H1 (cell line): ENCODE measurements around the gene GULP1. TPM values are rescaled to one million over a fixed set of nuclear protein-coding genes. Genes with fewer than 3 reads are reported as not detected.

Experiments used
- CTCF ChIA-PET: fragments of 300-600 bp; sonication (Branson Sonifier 250); formaldehyde crosslinking; loops from one replicate; lab custom pipeline; 2021; ENCODE audit not compliant: partially characterized antibody; lab: Charles Lee
- POLR2A ChIA-PET: fragments of 300-600 bp; sonication (Branson Sonifier 250); formaldehyde crosslinking; loops from one replicate; lab custom pipeline; 2021; ENCODE audit warnings: inconsistent platforms; ENCODE audit not compliant: partially characterized antibody; lab: Charles Lee
- DNase-seq, 2 experiments: peaks; one replicate each; pipeline versions ENCODE4 v3.0.0 to v3.0.0-alpha.2; 2010 to 2022; ENCODE audit warnings: low spot score in 2 of 2, low read depth in 1 of 2, mixed read lengths in 1 of 2
- FAIRE-seq: peaks from 2 replicates; lab custom pipeline; 2011; peaks lifted over from hg19 to GRCh38; lab: Jason Lieb, UNC
- H2AFZ ChIP-seq: 2 replicates; pipeline ENCODE4 v1.8.1; 2012; ENCODE audit warnings: low read length, inconsistent platforms
- H2AK5ac ChIP-seq: 2 replicates; pipeline ENCODE4 v1.6.1; 2013; ENCODE audit warnings: low read depth, low read length
- H2BK120ac ChIP-seq: replicated peaks from 2 replicates; pipeline ENCODE3; 2013; ENCODE audit warnings: low read depth, low read length, inconsistent platforms
- H2BK12ac ChIP-seq: 2 replicates; pipeline ENCODE4 v1.6.1; 2013; ENCODE audit warnings: low read depth, low read length
- H2BK15ac ChIP-seq: 2 replicates; pipeline ENCODE4 v1.6.1; 2013; ENCODE audit warnings: low read length
- H2BK20ac ChIP-seq: 2 replicates; pipeline ENCODE4 v1.6.1; 2013; ENCODE audit warnings: low read length
- H2BK5ac ChIP-seq: 2 replicates; pipeline ENCODE4 v1.6.1; 2013; ENCODE audit warnings: low read depth, low read length
- H3K14ac ChIP-seq: 2 replicates; pipeline ENCODE4 v1.6.1; 2013; ENCODE audit warnings: inconsistent platforms; ENCODE audit not compliant: insufficient read length
- H3K18ac ChIP-seq: 2 replicates; pipeline ENCODE4 v1.6.1; 2013; ENCODE audit warnings: low read length; ENCODE audit errors: extremely low read depth
- H3K23ac ChIP-seq: 2 replicates; pipeline ENCODE4 v1.6.1; 2013; ENCODE audit warnings: inconsistent platforms; ENCODE audit not compliant: insufficient read length
- H3K23me2 ChIP-seq: 2 replicates; pipeline ENCODE4 v1.6.1; 2013; ENCODE audit warnings: low read depth, low read length
- H3K27ac ChIP-seq: 2 replicates; pipeline ENCODE4 v1.6.1; 2011; ENCODE audit warnings: low read depth, low read length, inconsistent platforms
- H3K27me3 ChIP-seq, 4 experiments: replicated peaks in 1 of 4; 1 replicate in 1 of 4; 2 replicates in 3 of 4; pipeline versions ENCODE4 v1.6.1 to v1.8.1; 2011 to 2013; ENCODE audit warnings: low read length in 3 of 4, mild to moderate bottlenecking in 3 of 4, inconsistent platforms in 2 of 4, mixed read lengths in 2 of 4, moderate library complexity in 1 of 4; ENCODE audit not compliant: control insufficient read depth in 3 of 4, insufficient read depth in 3 of 4; ENCODE audit errors: extremely low read depth in 1 of 4
- H3K36me3 ChIP-seq, 4 experiments: 2 replicates each; pipeline versions ENCODE4 v1.6.1 to v1.8.1; 2011 to 2013; ENCODE audit warnings: mild to moderate bottlenecking in 4 of 4, low read length in 3 of 4, moderate library complexity in 2 of 4, control low read depth in 1 of 4, inconsistent platforms in 1 of 4; ENCODE audit not compliant: insufficient read depth in 4 of 4, control insufficient read depth in 2 of 4
- H3K4ac ChIP-seq: replicated peaks from 2 replicates; pipeline ENCODE3; 2013; ENCODE audit warnings: low read length, low read depth, mixed read lengths, inconsistent platforms; ENCODE audit not compliant: insufficient read length
- H3K4me1 ChIP-seq, 4 experiments: replicated peaks in 1 of 4; 1 replicate in 1 of 4; 2 replicates in 3 of 4; pipeline versions ENCODE4 v1.6.1 to v1.8.1; 2011 to 2013; ENCODE audit warnings: low read length in 3 of 4, inconsistent platforms in 2 of 4, mixed read lengths in 1 of 4; ENCODE audit not compliant: insufficient read depth in 4 of 4, control insufficient read depth in 3 of 4
- H3K4me2 ChIP-seq, 2 experiments: 2 replicates each; pipeline versions ENCODE4 v1.6.1 to v1.8.1; 2011 to 2013; ENCODE audit warnings: low read depth in 2 of 2, low read length in 2 of 2, control low read depth in 1 of 2, inconsistent platforms in 1 of 2, mild to moderate bottlenecking in 1 of 2; ENCODE audit not compliant: insufficient read depth in 1 of 2
- H3K4me3 ChIP-seq, 4 experiments: fragments of 200-600, 300-600 bp in 1 of 4; sonication (generic), shearing (Covaris generic), sonication (Bioruptor Twin) in 1 of 4; 2 replicates each; pipeline versions ENCODE4 v1.5.1 to v1.8.1; 2011 to 2016; ENCODE audit warnings: low read length in 4 of 4, low read depth in 3 of 4, control low read depth in 2 of 4, inconsistent platforms in 2 of 4, mild to moderate bottlenecking in 2 of 4, mixed read lengths in 1 of 4, moderate library complexity in 1 of 4; ENCODE audit not compliant: insufficient read depth in 2 of 4; ENCODE audit errors: extremely low read depth in 1 of 4
- H3K56ac ChIP-seq: replicated peaks from 2 replicates; pipeline ENCODE3; 2013; ENCODE audit warnings: low read depth, mild to moderate bottlenecking, mixed read lengths, low read length, inconsistent platforms; ENCODE audit not compliant: insufficient read length
- H3K79me1 ChIP-seq: 2 replicates; pipeline ENCODE4 v1.6.1; 2013; ENCODE audit warnings: low read depth, low read length, control low read depth
- H3K79me2 ChIP-seq, 2 experiments: 2 replicates each; pipeline versions ENCODE4 v1.6.1 to v1.8.1; 2012 to 2013; ENCODE audit warnings: low read length in 2 of 2, mild to moderate bottlenecking in 2 of 2, inconsistent platforms in 1 of 2; ENCODE audit not compliant: insufficient read depth in 2 of 2, control insufficient read depth in 1 of 2
- H3K9ac ChIP-seq, 4 experiments: replicated peaks in 1 of 4; 1 replicate in 1 of 4; 2 replicates in 3 of 4; pipeline versions ENCODE4 v1.6.1 to v1.8.1; 2011 to 2013; ENCODE audit warnings: low read depth in 3 of 4, low read length in 3 of 4, control low read depth in 2 of 4, mild to moderate bottlenecking in 2 of 4, moderate library complexity in 2 of 4, inconsistent platforms in 1 of 4; ENCODE audit errors: extremely low read depth in 1 of 4
- H3K9me3 ChIP-seq, 2 experiments: 2 replicates each; pipeline versions ENCODE4 v1.6.1 to v1.8.1; 2012 to 2013; ENCODE audit warnings: mild to moderate bottlenecking in 2 of 2, moderate library complexity in 2 of 2, control low read depth in 1 of 2, inconsistent platforms in 1 of 2, low read depth in 1 of 2, low read length in 1 of 2, mixed read lengths in 1 of 2; ENCODE audit not compliant: insufficient read depth in 2 of 2
- H4K20me1 ChIP-seq, 2 experiments: replicated peaks in 1 of 2; 2 replicates each; pipeline versions ENCODE3 to v1.8.1; 2011 to 2013; ENCODE audit warnings: inconsistent platforms in 2 of 2, low read length in 2 of 2, mild to moderate bottlenecking in 1 of 2; ENCODE audit not compliant: insufficient read depth in 2 of 2, control insufficient read depth in 1 of 2
- H4K5ac ChIP-seq: 2 replicates; pipeline ENCODE4 v1.6.1; 2013; ENCODE audit warnings: low read length, low read depth, mixed read lengths, inconsistent platforms; ENCODE audit not compliant: insufficient read length
- H4K8ac ChIP-seq: 2 replicates; pipeline ENCODE4 v1.8.0; 2013; ENCODE audit warnings: mild to moderate bottlenecking, moderate library complexity, low read length, inconsistent platforms; ENCODE audit not compliant: insufficient read depth; ENCODE audit errors: extremely low read depth
- H4K91ac ChIP-seq: replicated peaks from 2 replicates; pipeline ENCODE3; 2013; ENCODE audit warnings: low read length, mixed read lengths, inconsistent platforms; ENCODE audit not compliant: insufficient read length
- ATF3 ChIP-seq: IDR thresholded peaks from 2 replicates; pipeline ENCODE4 v1.6.1; 2011; ENCODE audit warnings: low read depth, mild to moderate bottlenecking, low read length; ENCODE audit not compliant: insufficient read depth
- BCL11A ChIP-seq, 2 experiments: IDR thresholded peaks; one replicate each; pipeline ENCODE4 v1.6.1; 2011; ENCODE audit warnings: low read depth in 2 of 2, low read length in 2 of 2, mild to moderate bottlenecking in 2 of 2
- RBBP5 ChIP-seq: IDR thresholded peaks from 2 replicates; pipeline ENCODE4 v1.7.1; 2012; ENCODE audit warnings: low read depth, mild to moderate bottlenecking, inconsistent platforms, low read length, moderate library complexity, borderline replicate concordance
- SIRT6 ChIP-seq: IDR thresholded peaks from one replicate; pipeline ENCODE4 v1.7.1; 2012; ENCODE audit warnings: low read length, inconsistent platforms
- SP4 ChIP-seq: IDR thresholded peaks from 2 replicates; pipeline ENCODE4 v1.6.1; 2012; ENCODE audit warnings: low read length, inconsistent platforms
- TAF7 ChIP-seq: optimal IDR thresholded peaks from 2 replicates; pipeline ENCODE3; 2011; ENCODE audit warnings: low read depth, mild to moderate bottlenecking, inconsistent platforms, low read length, moderate library complexity, borderline replicate concordance
- TBP ChIP-seq: IDR thresholded peaks from 2 replicates; pipeline ENCODE4 v1.6.1; 2011; ENCODE audit warnings: low read depth, low read length, improper control_type of control experiment
- ZNF274 ChIP-seq: IDR thresholded peaks from 2 replicates; pipeline ENCODE4 v1.7.0; 2012; ENCODE audit warnings: low read length, borderline replicate concordance; ENCODE audit errors: extremely low read depth
- WGBS, 2 experiments: shearing (Covaris generic) in 1 of 2; methylation state at CpG; one replicate each; pipeline versions ENCODE4 v1.1.6 to v1.1.7; 2013 to 2015; ENCODE audit warnings: low lambda C conversion rate in 2 of 2, mixed read lengths in 2 of 2, inconsistent platforms in 1 of 2, low coverage in 1 of 2, missing lambda C conversion rate in 1 of 2; ENCODE audit not compliant: insufficient replicate concordance in 2 of 2, insufficient coverage in 1 of 2, insufficient read length in 1 of 2; ENCODE audit errors: extremely low coverage in 1 of 2, missing lambda C conversion rate in 1 of 2; 5-methylcytosine and 5-hydroxymethylcytosine counted together
- polyA plus RNA-seq, 7 experiments: library from polyadenylated mRNA; depleted of rRNA in 3 of 7; stranded (reverse) in 5 of 7; unstranded in 2 of 7; fragments of >200 nt in 5 of 7; fragments of 200-250 nt in 2 of 7; gene quantifications; 1 replicate in 5 of 7; 2 replicates in 1 of 7; 4 replicates in 1 of 7; pipeline versions ENCODE4 v1.2.1 to v1.2.3, GENCODE V29; 2011 to 2013; ENCODE audit warnings: missing spikeins in 2 of 7, mixed read lengths in 2 of 7
- total RNA-seq: library from RNA; stranded (reverse); fragmentation: NEBNext Ultra II Directional; extraction: Animal tissue kit (Norgen Biotek cat#: 25700); gene quantifications from 2 replicates; pipeline ENCODE4 v1.2.1, GENCODE V29; 2021

Gene GULP1
- total and polyA plus RNA-seq, 2 of the 8 experiments (the other 6 are each of a cell fraction or from before 2014, with no cell fraction given) = 69.7 to 139 TPM

GRCh38 chr2:188388831-188389230, 97.2 kb downstream of the GULP1 start:
- Histone ChIP-seq H3K9me3 (peaks cover 19 to 22% of the 10 kb centered on the region in 2 experiments), H2AFZ (no peak overlapping the region), H4K91ac (no peak overlapping the region), H3K23me2 (no peaks in the 10 kb centered on the region), H4K8ac (no peak overlapping the region), H3K4ac (no peak overlapping the region), H2AK5ac (no peak overlapping the region), H2BK20ac (no peak overlapping the region), H4K20me1 (peaks cover 1 to 3% of the 10 kb centered on the region in 2 experiments), H2BK15ac (no peak overlapping the region), H3K79me2 (peaks cover 0 to 70% of the 10 kb centered on the region in 2 experiments; a peak in 3 of 4 replicates), H3K27me3 (no peaks in the 10 kb centered on the region), H4K5ac (no peak overlapping the region), H3K23ac (no peak overlapping the region), H3K4me1 (peaks cover 0 to 3% (median 0%) of the 10 kb centered on the region in 4 experiments; a peak in 2 of 7 replicates), H2BK5ac (no peak overlapping the region), H3K27ac (no peak overlapping the region), H3K56ac (no peak overlapping the region), H2BK120ac (no peak overlapping the region), H3K4me2 (no peak overlapping the region), H3K36me3 (peaks cover 3 to 30% (median 22%) of the 10 kb centered on the region in 4 experiments; a peak in 7 of 8 replicates), H3K4me3 (no peak overlapping the region), H3K18ac (no peak overlapping the region), H3K14ac (no peak overlapping the region), H2BK12ac (no peak overlapping the region), H3K79me1 (no peaks in the 10 kb centered on the region; the same call in 1 of the 2 replicates), H3K9ac (no peak overlapping the region)
- FAIRE-seq (no peak), DNase-seq (no peak)
- WGBS, 2 experiments = 91 to 100% methylated on average over 1 to 3 of the region's 3 CpGs
- TF ChIP-seq BCL11A (IDR thresholded peaks at IDR 0.05; ENCODE audit: low read depth in 2 of 2, low read length in 2 of 2) (no peak), ATF3 (no peak), SP4 (no peak), SIRT6 (no peak), TBP (no peak), TAF7 (no peak), RBBP5 (no peak), ZNF274 (no peak)
- ChIA-PET CTCF (interaction anchor here (0.6 kb wide), 2 partner anchors 485 to 977 kb away, joined by 3 read pairs; no protein-coding TSS in a partner anchor), POLR2A (no interaction called here)
